HG03196 (cell line): ENCODE results near the gene PLBD2.
"Not testable (repeated sequence)": the region's sequence is repeated elsewhere in the genome, so short reads cannot be mapped to it uniquely, and the experiment has no call there.

Experiments used
- ATAC-seq: cut with Tn5 transposase; IDR thresholded peaks from one replicate; pipeline ENCODE4 v1.9.1; 2021; ENCODE audit not compliant: unreplicated experiment

The PLBD2 gene

DNA sequence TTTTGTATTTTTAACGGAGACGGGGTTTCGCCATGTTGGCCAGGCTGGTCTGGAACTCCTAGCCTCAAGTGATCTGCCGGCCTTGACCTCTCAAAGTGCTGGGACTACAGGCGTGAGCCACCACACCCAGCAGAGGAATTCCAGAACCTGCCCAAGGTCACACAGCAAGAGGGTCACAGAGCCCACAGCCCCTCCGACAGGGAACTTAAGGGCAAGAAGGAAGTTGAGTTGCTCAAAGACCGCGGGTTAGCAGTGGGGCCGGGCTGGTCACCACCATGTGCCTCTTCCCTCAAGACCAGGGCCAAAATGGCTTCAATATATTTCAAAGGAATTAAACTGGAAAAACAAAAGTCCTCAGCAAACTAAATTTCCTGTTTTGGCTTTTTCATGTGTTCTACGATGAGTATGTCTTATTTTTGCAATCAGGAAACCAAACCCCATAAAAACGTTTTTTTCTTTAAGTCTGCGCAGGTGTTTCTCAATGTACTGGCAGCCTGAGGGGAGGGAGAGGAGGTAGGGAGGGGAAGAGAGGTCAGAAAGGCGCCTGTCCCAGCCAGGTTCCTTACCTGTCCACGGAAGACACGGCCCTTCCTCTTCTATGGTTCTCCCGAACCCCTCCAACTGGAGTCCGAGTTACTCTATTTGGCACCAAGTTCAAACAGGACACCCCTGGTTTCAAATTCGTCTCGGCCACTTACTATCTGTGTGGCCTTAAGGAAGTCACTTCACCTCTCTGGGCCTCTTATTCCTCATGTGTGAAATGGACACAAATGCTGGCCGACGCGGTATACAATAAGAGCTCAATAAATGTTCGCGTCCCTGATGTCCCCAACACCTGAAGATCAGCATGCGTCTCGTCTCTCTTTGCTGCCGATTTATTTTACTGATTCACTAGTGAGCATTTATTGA is 24.3 kb upstream of the PLBD2 start:
- ATAC-seq = peak; percentile 7

DNA sequence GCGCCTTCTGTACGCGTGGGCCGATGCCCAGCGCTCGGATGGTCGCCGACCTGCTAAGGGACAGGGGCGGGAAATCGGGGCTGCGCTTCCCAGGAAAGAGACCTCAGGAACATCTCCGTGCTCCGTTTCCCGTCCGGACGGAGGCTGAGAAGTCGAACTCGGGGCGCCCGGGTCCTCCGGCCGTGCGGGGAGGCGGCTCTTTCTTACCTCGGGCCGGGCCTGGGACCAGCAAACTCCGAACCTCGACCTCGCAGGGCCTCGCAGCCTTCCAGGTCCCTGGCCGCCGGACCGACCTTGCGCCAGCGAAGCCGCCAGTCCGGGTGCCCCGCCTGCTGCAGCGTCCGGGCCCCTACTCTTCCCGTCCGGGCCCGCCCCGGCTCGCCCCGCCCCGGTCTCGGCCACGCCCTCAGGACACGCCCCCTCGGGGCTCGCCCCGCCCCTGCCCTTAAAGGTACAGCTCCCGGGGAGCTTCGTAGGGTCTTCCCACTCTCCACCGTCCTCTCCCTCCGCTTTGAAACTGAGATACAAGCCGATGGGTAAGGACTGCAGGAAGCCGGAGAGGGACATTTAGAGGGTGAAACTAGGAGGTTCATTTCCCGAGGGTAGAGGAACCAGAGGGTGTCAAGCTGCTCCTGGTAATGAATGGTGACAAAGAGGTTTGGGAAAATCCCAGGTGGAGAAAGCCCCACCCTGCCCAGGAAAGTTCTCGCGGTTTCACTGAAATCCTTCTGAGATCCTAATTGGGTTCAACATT is 23.4 kb upstream of the PLBD2 start, which contains the start of gene SLC8B1:
TSS of gene SLC8B1 (minus strand) at position 324 of the 754 bp plus-strand sequence. CDS start 2,231 bp downstream, outside the sequence.
- ATAC-seq = peak; percentile 85

DNA sequence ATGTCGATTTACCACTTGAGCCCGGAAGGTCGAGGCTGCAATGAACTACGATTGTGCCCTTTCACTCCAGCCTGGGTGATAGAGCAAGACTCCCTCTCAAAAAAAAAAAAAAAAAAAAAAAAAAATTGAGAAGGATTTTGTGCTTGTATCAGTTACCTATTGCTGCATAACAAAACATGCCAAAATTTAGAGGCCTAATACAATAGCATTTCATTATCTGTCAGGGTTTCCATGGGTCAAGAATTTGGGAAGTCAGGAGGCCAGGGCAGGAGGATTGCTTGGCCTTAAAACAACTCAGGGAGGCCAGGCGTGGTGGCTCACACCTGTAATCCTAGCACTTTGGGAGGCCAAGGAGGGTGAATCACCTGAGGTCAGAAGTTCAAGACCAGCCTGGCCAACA is 18.8 kb upstream of the PLBD2 start:
- no peak for ATAC-seq

DNA sequence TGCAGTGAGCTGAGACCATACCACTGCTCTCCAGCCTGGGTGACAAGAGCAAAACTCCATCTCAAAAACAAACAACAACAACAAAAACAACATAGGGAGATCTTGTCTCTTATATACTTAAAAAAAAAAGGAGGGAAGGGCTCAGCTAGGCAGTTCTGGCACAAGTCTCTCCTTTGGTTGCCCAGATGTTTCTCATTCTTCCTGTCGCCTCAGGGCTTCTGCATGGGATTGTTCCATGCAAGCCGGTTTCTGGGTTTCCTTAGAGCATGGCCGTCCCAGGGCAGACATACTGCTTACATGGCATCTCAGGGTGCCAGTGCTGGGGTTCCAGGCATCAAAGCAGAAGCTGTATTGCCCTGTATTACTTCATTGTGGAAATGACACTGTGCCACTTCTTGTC is 18.3 kb upstream of the PLBD2 start:
- ATAC-seq = no peak

DNA sequence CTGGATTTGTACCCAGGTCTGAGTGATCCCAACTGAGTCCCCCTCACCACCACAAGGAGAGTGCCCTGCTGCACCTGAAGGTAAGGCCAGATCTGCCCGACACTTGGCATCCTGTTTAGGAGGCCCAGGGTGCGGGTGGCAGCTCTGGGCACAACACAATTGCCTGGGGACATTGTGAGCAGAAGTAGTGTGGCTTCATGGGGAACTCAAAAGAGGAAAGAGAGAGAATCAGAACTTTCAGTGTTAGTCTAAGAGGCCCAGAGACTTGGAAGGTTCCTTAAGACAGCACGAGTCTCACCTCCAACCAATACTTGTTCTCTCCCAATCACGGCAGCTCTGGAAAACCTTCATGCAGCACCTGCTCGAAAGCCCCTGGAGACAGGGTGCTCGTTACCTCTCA is 16.9 kb upstream of the PLBD2 start:
- no peak for ATAC-seq

DNA sequence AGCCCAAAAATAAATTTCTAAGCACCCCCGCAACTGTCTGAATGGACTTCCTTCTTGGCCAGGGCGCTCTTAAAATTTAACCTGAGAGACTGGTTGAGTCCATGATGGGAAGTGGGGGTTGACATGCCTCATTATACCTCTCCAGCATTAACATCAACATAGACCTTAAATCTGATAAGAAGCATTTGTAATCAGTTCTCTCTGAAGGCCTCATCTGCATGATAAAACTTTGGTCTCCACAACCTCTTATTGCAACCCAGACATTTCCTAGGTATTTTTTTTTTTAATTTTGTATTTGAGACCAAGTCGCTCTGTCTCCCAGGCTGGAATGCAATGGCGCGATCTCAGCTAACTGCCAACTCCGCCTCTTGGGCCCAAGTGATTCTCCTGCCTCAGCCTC is 13.1 kb upstream of the PLBD2 start:
- ATAC-seq = no peak

DNA sequence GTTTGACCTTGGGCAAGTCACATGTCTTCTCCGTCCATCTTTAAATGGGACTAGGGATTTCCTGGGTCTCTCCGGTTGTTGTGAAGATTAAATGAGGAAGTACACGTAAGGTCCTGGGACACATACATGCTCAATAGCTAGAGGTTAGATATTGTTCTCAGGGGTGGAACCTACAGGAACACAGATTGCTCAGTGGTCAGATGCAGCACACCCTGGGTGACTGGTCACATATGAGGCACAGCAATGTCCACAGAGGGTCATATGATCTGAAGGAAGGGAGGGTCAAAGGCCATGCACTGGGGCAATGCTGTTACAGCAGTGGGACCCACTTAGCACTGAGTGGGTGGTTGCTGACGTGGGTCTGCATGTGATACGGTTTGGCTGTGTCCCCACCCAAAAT is 12.0 kb upstream of the PLBD2 start:
- ATAC-seq = no peak

DNA sequence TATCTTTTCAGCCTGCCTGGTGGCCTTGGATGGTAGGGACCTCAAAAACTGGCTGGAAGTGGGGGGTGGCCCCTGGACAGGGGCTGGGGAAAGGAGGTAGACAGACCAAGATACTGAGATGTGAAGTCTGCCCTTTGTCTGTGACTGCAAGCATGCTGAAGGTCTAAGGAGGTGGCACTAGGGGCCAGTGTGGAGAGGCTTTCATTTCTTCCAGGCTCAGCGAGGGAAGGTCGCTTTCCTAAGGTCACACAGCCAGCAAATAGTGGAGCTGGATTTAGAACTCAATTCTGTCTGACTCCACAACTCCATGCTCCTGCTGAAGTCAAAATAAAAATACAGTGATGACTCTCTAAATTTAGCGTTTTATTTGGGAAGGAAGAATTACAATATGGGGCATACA is 11.3 kb upstream of the PLBD2 start:
- ATAC-seq = no peak

DNA sequence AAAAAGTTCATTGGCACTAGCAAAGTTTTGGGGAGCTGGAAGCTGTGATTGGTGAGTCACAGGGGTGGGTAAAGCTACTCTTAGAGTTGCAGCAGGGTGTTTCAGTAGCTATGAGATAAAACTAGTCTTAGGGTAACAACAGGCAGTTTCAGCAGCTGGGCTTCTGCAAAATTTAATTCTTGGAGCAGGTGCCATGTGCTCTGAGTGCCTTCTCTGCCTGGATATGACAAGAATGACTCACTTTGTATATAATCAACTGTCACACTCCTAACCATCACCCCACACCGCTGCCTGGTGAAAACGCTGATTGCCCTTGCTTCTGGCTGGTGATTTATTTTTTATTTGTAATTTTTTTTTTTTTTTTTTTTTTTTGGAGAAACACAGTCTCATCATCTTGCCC is 10.5 kb upstream of the PLBD2 start:
- no peak for ATAC-seq

DNA sequence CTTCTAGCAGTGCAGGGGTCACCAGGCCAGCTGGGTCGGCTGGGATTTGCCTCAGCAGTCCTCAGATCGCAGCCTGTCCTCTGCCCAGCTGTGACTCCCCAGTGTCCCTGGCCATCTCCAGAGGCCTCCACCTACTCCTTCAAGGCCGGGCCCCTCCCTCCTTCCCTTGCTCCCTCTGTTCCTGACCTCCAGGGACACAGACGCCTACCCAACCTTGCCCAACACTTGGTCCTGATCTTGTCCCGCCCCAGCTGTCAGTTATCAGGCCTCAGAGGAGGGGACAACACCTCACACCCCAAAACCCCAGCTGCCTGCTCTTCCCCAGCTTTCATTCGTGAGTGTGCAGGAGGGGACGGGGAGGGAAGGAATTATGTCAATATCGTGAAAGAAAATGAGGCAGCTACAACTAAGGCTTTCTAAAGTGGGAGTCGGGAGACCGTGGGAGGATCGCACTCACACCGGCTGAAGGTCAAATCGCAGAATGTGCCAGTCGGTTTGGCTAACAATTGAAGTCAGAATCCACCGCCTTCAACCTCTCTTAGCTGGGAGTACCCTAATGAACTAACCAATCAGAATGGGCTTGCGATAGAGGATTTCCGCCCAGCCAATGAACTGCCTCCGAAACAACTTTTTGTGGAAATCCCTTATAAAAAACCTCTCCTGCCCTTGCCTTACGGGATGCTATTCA is 9.4 kb upstream of the PLBD2 start:
- ATAC-seq = no peak

DNA sequence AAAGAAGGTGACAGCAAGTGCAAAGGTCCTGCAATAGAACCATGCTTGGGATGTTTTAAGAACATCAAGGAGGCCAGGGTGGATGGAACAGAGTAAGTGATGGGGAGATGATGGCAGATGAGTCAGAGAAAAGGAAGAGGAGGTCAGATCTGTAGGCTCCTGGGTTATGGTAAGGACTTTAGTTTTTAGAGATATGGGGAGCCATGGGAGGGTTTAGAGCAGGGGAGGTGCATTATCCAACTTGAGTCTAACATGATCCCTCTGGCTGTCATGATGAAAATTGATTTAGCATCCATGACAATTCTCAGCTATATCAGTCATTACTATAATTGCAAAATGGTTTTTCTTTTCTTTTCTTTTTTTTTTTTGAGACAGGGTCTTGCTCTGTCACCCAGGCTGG is 7.3 kb upstream of the PLBD2 start:
- no peak for ATAC-seq

DNA sequence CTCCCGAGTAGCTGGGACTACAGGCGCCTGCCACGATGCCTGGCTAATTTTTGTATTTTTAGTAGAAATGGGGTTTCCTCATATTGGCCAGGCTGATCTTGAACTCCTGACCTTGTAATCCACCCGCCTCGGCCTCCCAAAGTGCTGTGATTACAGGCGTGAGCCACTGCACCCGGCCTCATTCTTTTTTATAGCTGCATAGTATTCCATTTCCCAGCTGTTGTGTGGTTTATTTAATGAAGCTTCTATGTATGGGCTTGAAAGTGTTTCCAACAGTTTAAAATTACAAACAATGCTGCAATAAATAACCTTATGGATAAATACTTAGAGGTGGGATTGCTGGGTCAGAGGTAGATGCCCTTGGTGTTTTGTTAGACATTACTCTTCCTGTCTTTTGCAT is 4.2 kb upstream of the PLBD2 start:
- ATAC-seq = not testable (repeated sequence)

DNA sequence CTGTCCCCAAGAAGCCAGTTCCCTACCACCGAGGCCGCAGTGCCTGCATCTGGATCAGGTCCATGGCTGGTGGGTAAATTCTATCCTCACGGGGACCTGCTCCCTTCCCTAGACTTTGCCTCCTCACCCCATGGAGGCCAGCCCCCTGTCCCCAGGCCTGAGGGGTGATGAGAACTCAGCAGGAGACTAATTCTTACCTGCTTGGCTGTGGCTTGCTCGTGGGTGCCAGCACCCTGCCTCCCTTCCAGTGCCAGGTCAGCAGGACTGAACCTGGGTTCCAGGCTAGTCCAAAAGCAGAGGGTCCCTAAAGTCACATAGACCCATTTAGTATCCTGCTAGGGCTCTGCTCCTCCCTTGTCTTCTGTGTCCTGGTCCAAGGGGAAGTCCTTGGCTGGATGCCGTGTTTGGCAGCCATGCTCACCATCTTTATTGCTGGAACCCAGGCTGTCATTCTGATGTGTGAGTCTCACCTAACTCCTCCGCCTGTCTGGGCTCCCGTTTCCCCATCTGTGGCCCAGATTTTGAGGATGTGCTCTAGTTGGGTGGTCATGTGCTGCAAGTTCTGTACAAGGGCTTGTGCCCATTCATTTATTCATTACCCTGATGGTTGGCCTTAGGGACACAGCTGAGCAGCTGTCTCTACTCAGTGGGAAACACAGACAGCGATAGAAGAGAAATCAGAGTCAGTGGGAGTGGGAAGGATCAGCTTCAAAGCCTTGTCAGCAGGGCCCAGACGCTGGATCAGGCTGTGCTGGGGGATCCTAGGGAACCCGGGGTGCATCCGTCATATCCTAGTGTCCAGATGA is 949 bp downstream of the PLBD2 start:
- peak; percentile 4 for ATAC-seq

DNA sequence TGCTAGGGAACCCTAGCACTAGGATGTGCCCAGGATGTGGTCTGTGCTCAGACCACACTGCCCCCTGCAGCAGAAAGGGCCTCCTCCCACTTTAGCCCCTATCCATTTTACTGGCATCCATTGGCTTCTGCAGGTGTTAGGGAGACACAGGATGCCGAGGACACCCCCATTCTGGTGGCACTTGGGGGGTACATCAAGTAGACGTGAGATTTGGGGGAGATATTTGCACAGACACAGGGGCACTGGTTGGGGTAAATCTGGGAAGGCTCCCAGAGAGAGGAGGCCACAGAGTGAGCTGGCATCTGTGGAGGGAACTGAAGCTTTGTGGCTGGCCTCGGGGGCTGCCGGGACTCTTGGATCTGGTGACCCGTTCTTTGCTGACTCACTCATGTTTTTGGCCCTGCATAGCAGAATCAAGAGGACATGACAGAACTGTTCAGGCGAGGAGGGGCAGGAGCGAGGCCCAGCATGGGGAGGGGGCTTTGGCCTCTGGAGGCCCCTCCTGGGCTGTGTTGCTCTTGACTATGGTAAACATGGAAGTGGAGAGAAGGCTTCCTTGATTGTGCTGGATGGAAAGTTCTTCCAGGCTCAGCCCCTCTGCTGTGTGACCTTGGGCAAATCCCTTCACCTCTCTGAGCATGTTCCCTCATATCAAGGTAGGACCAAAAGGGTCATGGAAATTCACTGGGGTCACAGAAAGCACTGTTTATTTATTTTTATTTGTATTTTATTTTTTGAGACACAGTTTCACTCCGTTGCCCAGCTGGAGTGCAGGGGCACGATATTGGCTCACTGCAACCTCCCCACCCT is 1.8 kb downstream of the PLBD2 start:
- no peak for ATAC-seq

DNA sequence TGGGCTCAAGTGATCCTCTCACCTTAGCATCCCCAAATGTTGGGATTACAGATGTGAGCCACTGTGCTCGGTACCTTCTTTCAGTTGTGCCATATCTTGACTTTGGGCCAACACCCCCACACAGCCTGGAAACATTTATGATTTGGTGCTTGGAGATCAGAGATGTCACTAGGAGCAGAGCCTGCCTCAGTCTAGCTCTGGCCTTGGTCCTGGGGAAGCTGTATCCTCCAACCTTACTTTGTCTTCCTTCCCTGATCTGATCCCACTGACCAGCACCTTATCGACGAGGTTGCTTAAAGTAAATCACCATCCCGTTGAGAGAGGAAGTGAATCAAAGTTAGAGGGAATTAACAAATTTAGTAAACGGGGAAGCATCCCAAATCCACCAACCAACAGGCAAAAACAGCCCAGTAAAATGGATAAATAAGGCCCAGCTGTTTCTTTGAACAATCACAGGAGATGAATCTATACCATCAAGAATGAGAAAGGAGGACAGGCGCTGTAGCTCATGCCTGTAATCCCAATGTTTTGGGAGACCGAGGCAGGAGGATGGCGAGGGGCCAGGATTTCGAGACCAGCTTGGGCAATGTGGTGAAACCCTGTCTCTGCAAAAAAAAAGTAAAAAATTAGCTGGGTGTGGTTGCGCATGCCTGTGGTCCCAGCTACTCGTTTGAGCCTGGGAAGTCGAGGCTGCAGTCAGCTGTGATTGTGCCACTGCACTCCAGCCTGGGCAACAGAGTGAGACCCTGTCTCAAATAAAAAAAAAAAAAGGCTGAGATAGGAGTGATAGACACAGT is 3.4 kb downstream of the PLBD2 start:
- no peak for ATAC-seq

DNA sequence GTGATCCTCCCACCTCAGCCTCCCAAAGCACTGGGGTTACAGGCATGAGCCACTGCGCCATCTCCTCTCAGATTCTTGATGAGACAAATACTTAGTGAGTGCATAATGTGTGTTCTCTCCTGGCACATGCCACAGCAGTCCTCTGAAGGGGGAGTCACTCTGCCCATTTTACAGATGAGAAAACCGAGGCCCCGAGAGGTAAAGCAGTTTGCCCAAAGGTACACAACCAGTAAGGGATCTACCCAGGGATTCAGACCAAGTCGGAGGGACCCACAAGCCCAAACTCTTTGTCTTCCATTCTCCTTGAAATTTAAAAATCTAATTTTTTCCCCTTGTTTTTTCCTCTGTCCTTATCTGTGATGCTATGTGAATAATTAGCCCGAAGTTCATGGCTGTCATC is 6.3 kb downstream of the PLBD2 start:
- ATAC-seq = no peak

DNA sequence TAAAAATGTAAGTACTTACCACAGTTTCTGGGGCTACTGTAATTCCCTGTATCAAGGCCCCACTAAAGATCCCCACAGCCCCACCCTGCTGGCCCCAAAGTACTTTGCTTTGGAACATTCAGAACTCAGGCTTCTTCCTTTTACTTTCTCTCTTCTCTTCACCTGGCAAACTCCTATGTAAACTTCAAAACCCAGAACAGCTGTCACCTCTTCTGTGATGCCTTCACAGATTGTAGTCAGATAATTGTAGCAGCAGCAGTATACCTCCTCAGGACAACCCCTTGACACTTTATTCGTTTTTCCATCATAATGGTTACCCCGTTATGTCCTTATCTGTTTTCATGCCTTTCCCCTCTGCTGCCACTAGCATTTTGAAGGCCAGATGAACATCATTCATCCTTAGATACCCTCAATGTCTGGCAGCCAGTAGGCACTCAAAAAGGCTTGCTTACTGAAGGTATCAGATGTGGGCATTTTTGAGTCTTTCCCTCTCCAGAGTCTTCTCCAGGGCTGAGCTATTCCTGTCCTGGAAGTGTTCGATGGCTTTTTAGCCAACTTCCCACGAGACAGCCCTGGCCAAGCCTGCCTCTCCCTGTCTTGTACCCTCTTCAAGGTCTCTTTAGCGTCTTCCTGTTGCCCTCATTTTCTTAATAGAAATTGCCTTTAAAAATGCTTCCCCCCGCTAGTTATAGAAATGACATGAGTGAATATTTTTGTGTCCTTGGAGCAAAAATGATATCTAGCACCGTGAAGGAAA is 7.4 kb downstream of the PLBD2 start:
- no peak for ATAC-seq

DNA sequence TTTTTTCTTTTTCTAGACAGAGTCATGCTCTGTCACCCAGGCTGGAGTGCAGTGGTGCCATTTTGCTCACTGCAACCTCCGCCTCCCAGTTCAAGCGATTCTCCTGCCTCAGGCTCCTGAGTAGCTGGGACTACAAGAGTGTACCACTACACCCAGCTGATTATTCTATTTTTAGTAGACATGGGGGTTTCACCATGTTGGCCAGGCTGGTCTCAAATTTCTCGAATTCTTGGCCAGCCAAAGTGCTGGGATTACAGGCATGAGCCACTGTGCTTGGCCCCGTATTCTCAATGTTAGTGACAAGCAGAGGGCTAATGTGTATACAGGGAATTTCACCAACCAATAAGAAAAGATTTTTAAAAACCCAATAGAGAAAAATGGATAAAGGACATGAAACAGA is 8.4 kb downstream of the PLBD2 start:
- ATAC-seq = no peak
